A549 (cell line): ENCODE results near the gene BCL7B. TPM values are rescaled to one million over a fixed set of nuclear protein-coding genes. Genes with fewer than 3 reads are reported as not detected.

Experiments used
- ATAC-seq, 2 experiments: fragments of 200-7000 bp in 1 of 2; fragments of >200 bp in 1 of 2; cut with Nextera tagmentation in 1 of 2; cut with Tn5 transposase in 1 of 2; 3 replicates each; pipeline versions ENCODE4 v1.8.0 to v1.9.1; 2018 to 2020; ENCODE audit warnings: mild to moderate bottlenecking in 1 of 2, moderate library complexity in 1 of 2
- CTCF ChIA-PET: fragments of 300-600 bp; sonication (Branson Sonifier 250); formaldehyde crosslinking; extraction: SDS; loops from one replicate; lab custom pipeline; 2021; ENCODE audit warnings: antibody characterized with exemption, inconsistent platforms; lab: Yijun Ruan, JAX
- POLR2A ChIA-PET: fragments of 350-600 bp; formaldehyde crosslinking; extraction: SDS; loops from one replicate; lab custom pipeline; 2021; ENCODE audit warnings: antibody characterized with exemption, inconsistent platforms; lab: Yijun Ruan, JAX
- DNase-seq, 2 experiments: peaks; one replicate each; pipeline versions ENCODE4 v3.0.0 to v3.0.0-alpha.2; 2011 to 2016; ENCODE audit warnings: low read depth in 1 of 2, low spot score in 1 of 2
- FAIRE-seq: peaks from 2 replicates; lab custom pipeline; 2011; peaks lifted over from hg19 to GRCh38; lab: Jason Lieb, UNC
- H3K27ac ChIP-seq, 2 experiments: fragments of >200 bp; sonication (Bioruptor Twin); formaldehyde crosslinking; 3 replicates each; pipeline ENCODE4 v1.5.1; 2016 to 2017
- H3K4me1 ChIP-seq: fragments of >200 bp; sonication (Bioruptor Twin); formaldehyde crosslinking; 3 replicates; pipeline ENCODE4 v1.6.1; 2016
- H3K4me2 ChIP-seq: fragments of >200 bp; sonication (Bioruptor Twin); formaldehyde crosslinking; 3 replicates; pipeline ENCODE4 v1.6.1; 2016
- H3K4me3 ChIP-seq: fragments of >200 bp; sonication (Bioruptor Twin); formaldehyde crosslinking; 3 replicates; pipeline ENCODE4 v1.5.1; 2016
- H3K9me3 ChIP-seq: fragments of >200 bp; sonication (Bioruptor Twin); formaldehyde crosslinking; 3 replicates; pipeline ENCODE4 v1.6.1; 2016
- HEYL ChIP-seq: fragments of 250-450 bp; sonication (Bioruptor Pico); IDR thresholded peaks from 2 replicates; pipeline ENCODE4 v1.8.0; 2021; ENCODE audit warnings: mild to moderate bottlenecking, moderate library complexity
- RFX5 ChIP-seq: fragments of 450-650 bp; IDR thresholded peaks from 2 replicates; pipeline ENCODE4 v1.7.1; 2014; ENCODE audit warnings: antibody characterized with exemption, mild to moderate bottlenecking, moderate library complexity
- WGBS: methylation state at CpG from one replicate; pipeline ENCODE4 v1.1.6; 2017; ENCODE audit errors: missing lambda C conversion rate; 5-methylcytosine and 5-hydroxymethylcytosine counted together
- polyA plus RNA-seq, 4 experiments: library from polyadenylated mRNA; depleted of rRNA in 3 of 4; stranded (reverse); fragments of >200 nt; fragmentation: RNase III in 1 of 4; extraction: RNeasy Plus Mini Kit Qiagen cat#74134 plus additional on column Dnase treatment in 1 of 4; gene quantifications; 2 replicates in 3 of 4; 3 replicates in 1 of 4; pipeline ENCODE4 v1.2.3, GENCODE V29; 2011 to 2017
- small RNA-seq, 6 experiments: library from RNA; depleted of rRNA; stranded (forward); fragments of <200 nt; gene quantifications; one replicate each; pipeline ENCODE3, GENCODE V24; 2012

Gene BCL7B
- polyA plus RNA-seq, 2 of the 4 experiments (the other 2 are of a cell fraction) = 52.3 to 62.5 TPM

GRCh38 chr7:73487486-73487885, 70.0 kb downstream of the BCL7B start:
- no peak overlapping the region for H3K4me2 ChIP-seq
- POLR2A ChIA-PET = no interaction called here
- no peak for DNase-seq
- FAIRE-seq = no peak
- CTCF ChIA-PET = interaction anchor here (0.8 to 2.6 kb wide), 3 partner anchors 18 to 120 kb away, joined by 3 to 10 read pairs (median 4); no protein-coding TSS in a partner anchor
- H3K27ac ChIP-seq = no peak overlapping the region
- 98% methylated on average over 1 of the region's 1 CpG for WGBS
- no peak overlapping the region for H3K4me3 ChIP-seq
- no peaks in the 10 kb centered on the region for H3K4me1 ChIP-seq
- no peaks in the 10 kb centered on the region for H3K9me3 ChIP-seq
- no peak for TF ChIP-seq RFX5
- TF ChIP-seq HEYL (CRISPR knock-in tag) = no peak
- TF ChIP-seq, all 56 proteins: peak for 0
- no peak for ATAC-seq

Small RNAs within 50 kb of the gene (small RNA-seq; reads per million reads assigned to genes)
- 0 reads per million in 6 experiments for gene RNU6-1198P

Other genes starting within 250 kb of the BCL7B start
- gene NSUN5, start 248.9 kb downstream of the BCL7B start, polyA plus RNA-seq (2011; rRNA removed) = 34.2 and 38.9 TPM in 2 replicates
- gene NSUN5, start 248.9 kb downstream of the BCL7B start, polyA plus RNA-seq (2017; fragmentation: RNase III; extraction: RNeasy Plus Mini Kit Qiagen cat#74134 plus additional on column Dnase treatment) = 38.3 to 39.0 TPM (median 38.4 TPM) in 3 replicates
- not detected in 2 replicates for gene TRIM50, start 229.6 kb downstream of the BCL7B start, polyA plus RNA-seq (2011; rRNA removed)
- not detected in 3 replicates for gene TRIM50, start 229.6 kb downstream of the BCL7B start, polyA plus RNA-seq (2017; fragmentation: RNase III; extraction: RNeasy Plus Mini Kit Qiagen cat#74134 plus additional on column Dnase treatment)
- gene FKBP6, start 229.5 kb downstream of the BCL7B start, polyA plus RNA-seq (2011; rRNA removed) = 0.04 TPM in 1 of 2 replicates, not detected in the other
- gene FKBP6, start 229.5 kb downstream of the BCL7B start, polyA plus RNA-seq (2017; fragmentation: RNase III; extraction: RNeasy Plus Mini Kit Qiagen cat#74134 plus additional on column Dnase treatment) = not detected in 3 replicates
- 0.57 and 0.78 TPM in 2 replicates for gene FZD9, start 123.9 kb downstream of the BCL7B start, polyA plus RNA-seq (2011; rRNA removed)
- 0.81 to 1.3 TPM (median 1.2 TPM) in 3 replicates for gene FZD9, start 123.9 kb downstream of the BCL7B start, polyA plus RNA-seq (2017; fragmentation: RNase III; extraction: RNeasy Plus Mini Kit Qiagen cat#74134 plus additional on column Dnase treatment)
- gene BAZ1B, start 35.4 kb downstream of the BCL7B start, polyA plus RNA-seq (2011; rRNA removed) = 54.8 and 59.0 TPM in 2 replicates
- gene BAZ1B, start 35.4 kb downstream of the BCL7B start, polyA plus RNA-seq (2017; fragmentation: RNase III; extraction: RNeasy Plus Mini Kit Qiagen cat#74134 plus additional on column Dnase treatment) = 63.0 to 67.5 TPM (median 66.8 TPM) in 3 replicates
- 34.4 and 38.3 TPM in 2 replicates for gene TBL2, start 20.9 kb upstream of the BCL7B start, polyA plus RNA-seq (2011; rRNA removed)
- 41.8 to 46.4 TPM (median 45.9 TPM) in 3 replicates for gene TBL2, start 20.9 kb upstream of the BCL7B start, polyA plus RNA-seq (2017; fragmentation: RNase III; extraction: RNeasy Plus Mini Kit Qiagen cat#74134 plus additional on column Dnase treatment)
- gene MLXIPL, start 66.8 kb upstream of the BCL7B start, polyA plus RNA-seq (2011; rRNA removed) = 1.4 and 2.2 TPM in 2 replicates
- 1.8 to 3.8 TPM (median 3.3 TPM) in 3 replicates for gene MLXIPL, start 66.8 kb upstream of the BCL7B start, polyA plus RNA-seq (2017; fragmentation: RNase III; extraction: RNeasy Plus Mini Kit Qiagen cat#74134 plus additional on column Dnase treatment)
- gene VPS37D, start 110.1 kb upstream of the BCL7B start, polyA plus RNA-seq (2011; rRNA removed) = 3.3 and 3.8 TPM in 2 replicates
- 2.2 to 2.9 TPM (median 2.6 TPM) in 3 replicates for gene VPS37D, start 110.1 kb upstream of the BCL7B start, polyA plus RNA-seq (2017; fragmentation: RNase III; extraction: RNeasy Plus Mini Kit Qiagen cat#74134 plus additional on column Dnase treatment)
- 5.2 and 5.7 TPM in 2 replicates for gene DNAJC30, start 125.8 kb upstream of the BCL7B start, polyA plus RNA-seq (2011; rRNA removed)
- 8.9 to 10.1 TPM (median 9.3 TPM) in 3 replicates for gene DNAJC30, start 125.8 kb upstream of the BCL7B start, polyA plus RNA-seq (2017; fragmentation: RNase III; extraction: RNeasy Plus Mini Kit Qiagen cat#74134 plus additional on column Dnase treatment)
- gene BUD23, start 125.9 kb upstream of the BCL7B start, polyA plus RNA-seq (2011; rRNA removed) = 131 and 161 TPM in 2 replicates
- gene BUD23, start 125.9 kb upstream of the BCL7B start, polyA plus RNA-seq (2017; fragmentation: RNase III; extraction: RNeasy Plus Mini Kit Qiagen cat#74134 plus additional on column Dnase treatment) = 130 to 145 TPM (median 134 TPM) in 3 replicates
- gene STX1A, start 162.0 kb upstream of the BCL7B start, polyA plus RNA-seq (2011; rRNA removed) = 72.9 and 81.7 TPM in 2 replicates
- 48.3 to 59.0 TPM (median 49.2 TPM) in 3 replicates for gene STX1A, start 162.0 kb upstream of the BCL7B start, polyA plus RNA-seq (2017; fragmentation: RNase III; extraction: RNeasy Plus Mini Kit Qiagen cat#74134 plus additional on column Dnase treatment)
- gene ABHD11, start 181.1 kb upstream of the BCL7B start, polyA plus RNA-seq (2011; rRNA removed) = 8.1 and 10.4 TPM in 2 replicates
- 13.7 to 15.2 TPM (median 15.1 TPM) in 3 replicates for gene ABHD11, start 181.1 kb upstream of the BCL7B start, polyA plus RNA-seq (2017; fragmentation: RNase III; extraction: RNeasy Plus Mini Kit Qiagen cat#74134 plus additional on column Dnase treatment)
- 1.2 and 1.7 TPM in 2 replicates for gene CLDN3, start 212.6 kb upstream of the BCL7B start, polyA plus RNA-seq (2011; rRNA removed)
- 2.0 to 2.6 TPM (median 2.0 TPM) in 3 replicates for gene CLDN3, start 212.6 kb upstream of the BCL7B start, polyA plus RNA-seq (2017; fragmentation: RNase III; extraction: RNeasy Plus Mini Kit Qiagen cat#74134 plus additional on column Dnase treatment)